ENCODE measurements around the gene TRIM74.
A peak's percentile ranks its signal among the peaks of the same experiment; 100 is the strongest.
"Not testable (repeated sequence)": the region's sequence is repeated elsewhere in the genome, so short reads cannot be mapped to it uniquely, and the experiment has no call there.

Gene TRIM74

DNA sequence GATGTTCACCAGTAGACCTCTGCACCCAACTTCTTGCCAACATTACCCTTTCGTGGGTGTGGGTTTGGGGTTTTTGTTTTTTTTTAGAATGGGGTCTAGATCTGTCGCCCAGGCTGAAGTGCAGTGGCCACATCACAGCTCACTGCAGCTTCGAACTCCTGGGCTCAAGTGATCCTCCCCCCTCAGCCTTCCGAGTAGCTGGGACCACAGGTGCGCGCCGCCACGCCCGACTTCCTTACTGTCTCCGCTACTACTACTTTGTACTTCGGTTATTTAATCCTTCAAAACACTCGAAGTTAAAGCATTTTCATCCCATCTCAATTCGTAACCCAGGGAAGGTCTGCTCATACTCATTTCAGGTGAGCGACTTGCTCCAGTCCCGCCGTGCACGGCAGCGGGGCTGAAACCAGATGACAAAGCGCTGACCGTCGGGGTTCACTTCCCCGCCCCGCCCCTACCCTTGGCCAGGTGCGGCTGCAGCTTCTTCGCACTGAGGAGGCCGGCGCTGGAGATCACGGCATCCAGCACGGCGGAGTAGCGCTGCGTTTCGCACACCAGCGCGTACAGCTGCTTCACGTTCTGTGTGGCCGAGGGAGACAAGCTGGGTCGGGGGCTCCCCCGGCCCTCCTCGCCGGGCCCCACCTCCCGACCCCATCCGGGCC, 15.2 kb downstream of the TRIM74 start:
- peak overlapping the region; percentile 22 for H3K4me3 ChIP-seq (ENCODE audit: low read depth, low read length)
- not testable (repeated sequence) for H3K4me1 ChIP-seq; H3K4me2 ChIP-seq (ENCODE audit: low read length); H3K27ac ChIP-seq; H2AFZ ChIP-seq; H3K9me3 ChIP-seq (ENCODE audit: control insufficient read depth, low read length); H3K79me2 ChIP-seq; H3K36me3 ChIP-seq (ENCODE audit: control insufficient read depth, insufficient read depth, low read length); H3K27me3 ChIP-seq (ENCODE audit: control insufficient read depth, insufficient read depth, low read length); H3K9ac ChIP-seq

DNA sequence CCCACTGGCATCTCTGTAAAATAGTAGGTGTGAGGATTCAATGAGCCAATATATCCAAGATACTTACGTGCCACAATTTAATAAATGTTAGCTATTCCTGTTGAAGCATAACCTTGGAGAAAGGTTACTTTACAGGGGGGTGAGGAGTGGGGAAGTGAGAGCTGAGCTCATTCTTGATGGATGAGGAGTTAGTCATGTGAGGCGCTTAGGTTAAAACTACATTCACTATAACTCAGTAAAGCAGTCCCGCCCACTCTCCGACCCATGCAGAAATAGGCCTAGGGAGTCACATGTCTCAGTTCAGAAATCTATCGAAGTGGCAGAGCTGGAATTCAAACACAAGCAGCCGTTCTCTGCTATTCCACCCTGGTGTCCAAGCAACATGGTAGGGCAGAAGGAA, 18.8 kb downstream of the TRIM74 start:
- H3K36me3 ChIP-seq (ENCODE audit: control insufficient read depth, insufficient read depth, low read length); H3K79me2 ChIP-seq; H3K27ac ChIP-seq; H3K27me3 ChIP-seq (ENCODE audit: control insufficient read depth, insufficient read depth, low read length); H3K4me3 ChIP-seq (ENCODE audit: low read depth, low read length); H3K4me2 ChIP-seq (ENCODE audit: low read length); H3K9me3 ChIP-seq (ENCODE audit: control insufficient read depth, low read length); H3K9ac ChIP-seq; H3K4me1 ChIP-seq; H2AFZ ChIP-seq: not testable (repeated sequence)

DNA sequence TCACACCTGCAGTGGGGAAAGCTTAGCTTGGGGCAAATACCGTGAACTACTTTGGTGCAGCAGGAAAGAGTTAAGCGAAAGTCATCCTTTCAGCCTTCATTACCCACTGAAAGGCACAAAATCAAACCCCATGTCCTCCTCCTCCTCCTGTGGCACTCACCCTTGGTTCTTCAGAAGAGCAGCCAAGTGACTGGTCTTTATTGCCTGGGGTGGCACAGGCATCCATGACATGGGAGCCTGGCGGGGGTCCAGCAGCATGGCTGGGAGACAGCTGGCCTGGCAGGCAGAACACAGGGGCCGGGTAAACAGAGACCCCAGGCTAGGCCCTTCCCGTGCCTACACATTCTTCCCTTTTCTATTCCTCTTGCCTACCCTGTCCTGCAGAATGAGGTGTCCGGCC, 19.6 kb downstream of the TRIM74 start:
- H3K27me3 ChIP-seq (ENCODE audit: control insufficient read depth, insufficient read depth, low read length); H3K4me3 ChIP-seq (ENCODE audit: low read depth, low read length); H3K9ac ChIP-seq; H3K36me3 ChIP-seq (ENCODE audit: control insufficient read depth, insufficient read depth, low read length); H3K79me2 ChIP-seq; H3K9me3 ChIP-seq (ENCODE audit: control insufficient read depth, low read length); H3K27ac ChIP-seq; H3K4me1 ChIP-seq; H2AFZ ChIP-seq; H3K4me2 ChIP-seq (ENCODE audit: low read length): not testable (repeated sequence)

DNA sequence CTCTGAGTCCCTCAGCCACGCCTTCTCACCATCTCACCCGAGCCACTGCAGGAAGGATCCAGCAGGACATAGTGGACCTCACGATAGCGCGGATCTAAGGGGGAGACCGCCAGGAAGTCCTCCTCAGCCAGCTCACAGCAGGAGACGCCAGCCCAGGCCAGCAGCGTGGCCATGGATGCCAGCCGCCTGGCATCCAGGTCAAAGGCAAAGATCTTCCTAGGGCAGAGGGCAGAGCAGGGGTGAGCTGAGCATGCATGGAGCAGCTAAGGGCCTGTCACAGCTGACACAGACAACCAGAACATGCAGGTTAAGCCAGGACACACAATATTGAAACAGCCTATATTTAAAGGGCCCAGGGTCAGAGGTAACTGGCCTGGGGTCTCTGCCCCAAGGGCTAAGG, 20.0 kb downstream of the TRIM74 start:
- H3K36me3 ChIP-seq (ENCODE audit: control insufficient read depth, insufficient read depth, low read length); H2AFZ ChIP-seq; H3K27ac ChIP-seq; H3K27me3 ChIP-seq (ENCODE audit: control insufficient read depth, insufficient read depth, low read length); H3K4me3 ChIP-seq (ENCODE audit: low read depth, low read length); H3K4me2 ChIP-seq (ENCODE audit: low read length); H3K4me1 ChIP-seq; H3K9me3 ChIP-seq (ENCODE audit: control insufficient read depth, low read length); H3K79me2 ChIP-seq; H3K9ac ChIP-seq: not testable (repeated sequence)

DNA sequence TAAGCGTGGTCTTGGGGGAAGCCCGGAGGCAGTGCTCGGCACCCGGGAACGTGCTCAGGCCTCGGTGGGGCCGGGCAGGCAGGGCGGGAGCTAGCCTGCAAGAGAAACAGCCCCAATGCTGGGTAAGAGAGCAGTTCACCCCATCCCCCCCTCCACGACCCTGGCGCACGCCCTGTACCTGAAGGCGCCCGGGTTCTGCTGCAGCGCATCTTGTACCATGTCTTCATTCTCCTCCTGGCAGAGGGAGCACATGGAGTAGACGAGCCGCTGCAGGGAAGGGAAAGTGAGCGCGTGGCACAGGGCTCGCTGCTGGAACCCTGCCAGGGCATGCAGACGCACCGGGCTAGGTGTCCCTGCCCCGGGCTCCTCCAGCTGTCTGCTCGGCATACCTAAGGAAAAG, 20.6 kb downstream of the TRIM74 start:
- H3K4me3 ChIP-seq (ENCODE audit: low read depth, low read length); H2AFZ ChIP-seq; H3K36me3 ChIP-seq (ENCODE audit: control insufficient read depth, insufficient read depth, low read length); H3K4me1 ChIP-seq; H3K79me2 ChIP-seq; H3K9me3 ChIP-seq (ENCODE audit: control insufficient read depth, low read length); H3K9ac ChIP-seq; H3K27ac ChIP-seq; H3K27me3 ChIP-seq (ENCODE audit: control insufficient read depth, insufficient read depth, low read length); H3K4me2 ChIP-seq (ENCODE audit: low read length): not testable (repeated sequence)

DNA sequence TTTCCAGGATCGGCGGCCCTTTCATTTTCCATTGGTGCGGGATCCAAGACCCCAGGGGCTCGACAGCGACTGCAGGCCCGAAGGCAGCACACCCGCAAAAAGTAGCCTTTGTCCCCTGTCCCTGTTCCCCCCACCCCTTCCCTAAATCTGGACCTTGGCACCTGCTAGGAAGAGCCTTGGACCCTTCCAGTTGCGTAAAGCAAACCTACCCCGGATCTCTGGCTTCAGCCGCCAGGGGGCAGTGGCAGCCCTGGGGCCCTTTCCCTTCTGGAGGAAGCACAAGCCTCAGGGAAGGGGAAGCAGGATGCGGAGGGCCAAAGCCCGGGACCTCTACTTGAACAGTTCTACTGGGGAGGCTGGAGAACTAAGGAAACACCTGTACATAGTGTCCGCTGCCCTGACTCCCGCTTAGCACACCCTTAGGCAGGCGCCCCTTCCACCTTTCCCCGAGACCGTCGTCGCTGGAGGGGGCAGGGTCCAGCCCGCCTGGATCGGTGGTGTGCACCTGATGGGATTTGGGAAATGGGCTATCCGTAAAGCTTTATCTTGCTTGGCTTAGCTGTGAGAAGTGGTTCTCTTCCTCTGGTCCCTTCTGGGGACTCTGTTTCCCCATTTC, 23.0 kb downstream of the TRIM74 start:
- not testable (repeated sequence) for H3K4me3 ChIP-seq (ENCODE audit: low read depth, low read length); H3K27me3 ChIP-seq (ENCODE audit: control insufficient read depth, insufficient read depth, low read length)
- TF ChIP-seq, protein P1, sequence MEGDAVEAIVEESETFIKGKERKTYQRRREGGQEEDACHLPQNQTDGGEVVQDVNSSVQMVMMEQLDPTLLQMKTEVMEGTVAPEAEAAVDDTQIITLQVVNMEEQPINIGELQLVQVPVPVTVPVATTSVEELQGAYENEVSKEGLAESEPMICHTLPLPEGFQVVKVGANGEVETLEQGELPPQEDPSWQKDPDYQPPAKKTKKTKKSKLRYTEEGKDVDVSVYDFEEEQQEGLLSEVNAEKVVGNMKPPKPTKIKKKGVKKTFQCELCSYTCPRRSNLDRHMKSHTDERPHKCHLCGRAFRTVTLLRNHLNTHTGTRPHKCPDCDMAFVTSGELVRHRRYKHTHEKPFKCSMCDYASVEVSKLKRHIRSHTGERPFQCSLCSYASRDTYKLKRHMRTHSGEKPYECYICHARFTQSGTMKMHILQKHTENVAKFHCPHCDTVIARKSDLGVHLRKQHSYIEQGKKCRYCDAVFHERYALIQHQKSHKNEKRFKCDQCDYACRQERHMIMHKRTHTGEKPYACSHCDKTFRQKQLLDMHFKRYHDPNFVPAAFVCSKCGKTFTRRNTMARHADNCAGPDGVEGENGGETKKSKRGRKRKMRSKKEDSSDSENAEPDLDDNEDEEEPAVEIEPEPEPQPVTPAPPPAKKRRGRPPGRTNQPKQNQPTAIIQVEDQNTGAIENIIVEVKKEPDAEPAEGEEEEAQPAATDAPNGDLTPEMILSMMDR (IDR thresholded peaks at IDR 0.05): peak; percentile 23

DNA sequence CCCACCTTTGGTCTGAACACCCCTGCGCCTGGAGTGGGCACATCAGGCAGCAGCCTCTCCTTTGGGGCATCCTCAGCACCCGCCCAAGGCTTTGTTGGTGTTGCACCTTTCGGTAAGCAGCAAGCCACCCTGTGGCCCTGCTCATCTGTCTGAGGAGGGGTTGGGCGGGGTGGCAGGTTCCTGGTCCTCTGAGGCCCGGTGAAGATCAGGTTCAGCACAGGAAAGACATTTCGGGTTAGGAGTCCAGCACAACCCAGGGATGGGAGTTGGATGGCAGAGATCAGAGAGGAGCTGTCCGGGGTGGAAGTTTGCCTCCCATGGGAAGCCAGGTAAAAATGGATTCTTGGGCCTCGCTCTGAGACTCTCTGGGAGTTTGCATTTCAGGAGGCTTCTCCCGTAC, 23.7 kb downstream of the TRIM74 start:
- not testable (repeated sequence) for H3K4me1 ChIP-seq; H3K4me2 ChIP-seq (ENCODE audit: low read length); H3K27me3 ChIP-seq (ENCODE audit: control insufficient read depth, insufficient read depth, low read length); H3K79me2 ChIP-seq; H3K9me3 ChIP-seq (ENCODE audit: control insufficient read depth, low read length); H3K27ac ChIP-seq; H3K4me3 ChIP-seq (ENCODE audit: low read depth, low read length); H3K9ac ChIP-seq; H3K36me3 ChIP-seq (ENCODE audit: control insufficient read depth, insufficient read depth, low read length); H2AFZ ChIP-seq

More for the DNA sequence above, 23.0 kb downstream of the TRIM74 start:
- not testable (repeated sequence) for H3K79me2 ChIP-seq; H3K36me3 ChIP-seq (ENCODE audit: control insufficient read depth, insufficient read depth, low read length); H3K4me1 ChIP-seq; H3K27ac ChIP-seq; H2AFZ ChIP-seq; H3K9me3 ChIP-seq (ENCODE audit: control insufficient read depth, low read length); H3K9ac ChIP-seq; H3K4me2 ChIP-seq (ENCODE audit: low read length)

DNA sequence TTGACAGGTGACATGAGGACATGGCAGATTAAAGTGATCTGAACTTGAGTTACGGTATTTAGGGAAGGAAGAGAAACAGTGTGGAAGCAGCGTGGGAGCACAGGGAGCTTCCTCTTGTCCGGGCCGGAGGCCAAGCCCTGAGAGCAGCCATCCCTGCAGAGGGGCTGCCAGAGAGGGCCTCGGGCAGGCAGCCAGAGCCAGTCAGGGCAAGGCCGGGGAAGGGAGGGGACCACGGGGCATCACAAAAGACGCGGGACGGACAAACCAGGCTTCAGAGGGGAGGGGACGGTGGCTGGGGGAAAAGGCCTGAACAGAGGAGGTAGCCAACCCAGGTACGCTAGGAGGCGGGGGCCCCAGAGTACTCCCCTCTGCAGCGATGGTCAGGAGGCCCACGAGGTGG, 24.3 kb downstream of the TRIM74 start:
- not testable (repeated sequence) for H3K36me3 ChIP-seq (ENCODE audit: control insufficient read depth, insufficient read depth, low read length); H3K27me3 ChIP-seq (ENCODE audit: control insufficient read depth, insufficient read depth, low read length); H3K4me2 ChIP-seq (ENCODE audit: low read length); H3K9ac ChIP-seq; H3K27ac ChIP-seq; H3K4me3 ChIP-seq (ENCODE audit: low read depth, low read length); H3K4me1 ChIP-seq; H2AFZ ChIP-seq; H3K79me2 ChIP-seq; H3K9me3 ChIP-seq (ENCODE audit: control insufficient read depth, low read length)

DNA sequence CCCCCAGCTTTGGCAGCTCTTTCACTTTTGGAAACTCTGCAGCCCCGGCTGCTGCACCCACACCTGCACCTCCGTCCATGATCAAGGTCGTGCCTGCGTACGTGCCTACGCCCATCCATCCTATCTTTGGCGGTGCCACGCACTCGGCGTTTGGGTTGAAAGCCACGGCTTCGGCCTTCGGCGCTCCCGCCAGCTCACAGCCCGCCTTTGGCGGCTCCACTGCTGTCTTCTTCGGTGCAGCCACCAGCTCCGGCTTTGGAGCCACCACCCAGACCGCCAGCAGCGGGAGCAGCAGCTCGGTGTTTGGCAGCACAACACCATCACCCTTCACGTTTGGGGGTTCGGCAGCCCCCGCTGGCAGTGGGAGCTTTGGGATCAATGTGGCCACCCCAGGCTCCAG, 26.3 kb downstream of the TRIM74 start:
- not testable (repeated sequence) for H3K9ac ChIP-seq; H3K27me3 ChIP-seq (ENCODE audit: control insufficient read depth, insufficient read depth, low read length); H3K79me2 ChIP-seq; H3K9me3 ChIP-seq (ENCODE audit: control insufficient read depth, low read length); H2AFZ ChIP-seq; H3K4me1 ChIP-seq; H3K36me3 ChIP-seq (ENCODE audit: control insufficient read depth, insufficient read depth, low read length); H3K4me3 ChIP-seq (ENCODE audit: low read depth, low read length); H3K4me2 ChIP-seq (ENCODE audit: low read length); H3K27ac ChIP-seq

DNA sequence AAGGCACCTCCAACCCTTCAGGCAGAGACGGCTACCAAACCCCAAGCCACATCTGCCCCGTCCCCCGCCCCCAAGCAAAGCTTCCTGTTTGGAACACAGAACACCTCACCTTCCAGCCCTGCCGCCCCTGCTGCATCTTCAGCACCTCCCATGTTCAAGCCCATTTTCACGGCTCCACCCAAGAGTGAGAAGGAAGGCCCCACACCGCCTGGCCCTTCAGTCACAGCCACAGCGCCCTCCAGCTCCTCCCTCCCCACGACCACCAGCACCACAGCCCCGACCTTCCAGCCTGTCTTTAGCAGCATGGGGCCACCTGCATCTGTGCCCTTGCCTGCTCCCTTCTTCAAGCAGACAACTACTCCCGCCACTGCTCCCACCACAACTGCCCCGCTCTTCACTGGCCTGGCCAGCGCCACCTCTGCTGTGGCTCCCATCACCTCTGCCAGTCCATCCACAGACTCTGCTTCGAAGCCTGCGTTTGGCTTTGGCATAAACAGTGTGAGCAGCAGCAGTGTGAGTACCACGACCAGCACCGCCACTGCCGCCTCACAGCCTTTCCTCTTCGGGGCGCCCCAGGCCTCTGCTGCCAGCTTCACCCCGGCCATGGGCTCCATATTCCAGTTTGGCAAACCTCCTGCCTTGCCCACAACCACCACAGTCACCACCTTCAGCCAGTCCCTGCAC, 27.1 kb downstream of the TRIM74 start:
- not testable (repeated sequence) for H3K9ac ChIP-seq; H3K79me2 ChIP-seq; H3K27me3 ChIP-seq (ENCODE audit: control insufficient read depth, insufficient read depth, low read length); H3K4me1 ChIP-seq; H3K4me3 ChIP-seq (ENCODE audit: low read depth, low read length); H3K4me2 ChIP-seq (ENCODE audit: low read length); H3K9me3 ChIP-seq (ENCODE audit: control insufficient read depth, low read length); H3K36me3 ChIP-seq (ENCODE audit: control insufficient read depth, insufficient read depth, low read length); H3K27ac ChIP-seq; H2AFZ ChIP-seq

Data from parathyroid adenoma (tissue), 2 donors.